HepG2 (cell line): ENCODE measurements around the gene CERS4. TPM values are rescaled to one million over a fixed set of nuclear protein-coding genes. Genes with fewer than 3 reads are reported as not detected.
A peak's percentile ranks its signal among the peaks of the same experiment; 100 is the strongest.

Experiments used
- CHCHD3 ChIP-seq: sonication (generic); formaldehyde crosslinking; IDR thresholded peaks from 2 replicates; pipeline ENCODE4 v1.8.0; 2022; ENCODE audit warnings: mild to moderate bottlenecking, missing genetic modification reagents, moderate library complexity
- EHMT2 ChIP-seq: fragments of 200-600 bp; sonication (generic); IDR thresholded peaks from 2 replicates; pipeline ENCODE4 v1.7.0; 2017; ENCODE audit warnings: antibody characterized with exemption, low read depth, low read length, borderline replicate concordance
- IKZF1 ChIP-seq: fragments of 450-650 bp; IDR thresholded peaks from 2 replicates; pipeline ENCODE4 v1.7.1; 2016
- KDM2A ChIP-seq: sonication (generic); formaldehyde crosslinking; IDR thresholded peaks from 2 replicates; pipeline ENCODE4 v1.4.0; 2020; ENCODE audit warnings: low read depth, missing genetic modification reagents, borderline replicate concordance
- MAZ ChIP-seq, 2 experiments: sonication (generic) in 1 of 2; formaldehyde crosslinking in 1 of 2; IDR thresholded peaks; 2 replicates each; pipeline versions ENCODE4 v1.5.0 to v1.6.1; 2012 to 2020; ENCODE audit warnings: low read depth in 2 of 2, mild to moderate bottlenecking in 2 of 2, borderline replicate concordance in 1 of 2, improper control_type of control experiment in 1 of 2, low read length in 1 of 2, missing genetic modification reagents in 1 of 2, moderate library complexity in 1 of 2
- MIER3 ChIP-seq: IDR thresholded peaks from 2 replicates; pipeline ENCODE4 v1.6.1; 2016; ENCODE audit warnings: missing compliant biosample characterization, borderline replicate concordance
- MXD3 ChIP-seq: IDR thresholded peaks from 2 replicates; pipeline ENCODE4 v1.6.1; 2016; ENCODE audit warnings: mild to moderate bottlenecking, missing biosample characterization, missing genetic modification reagents
- NCOR1 ChIP-seq: fragments of 200-600 bp; sonication (generic); IDR thresholded peaks from 2 replicates; pipeline ENCODE4 v1.7.0; 2017; ENCODE audit warnings: antibody characterized with exemption, low read length, borderline replicate concordance
- NFKBIZ ChIP-seq: IDR thresholded peaks from 2 replicates; pipeline ENCODE4 v1.6.1; 2018; ENCODE audit warnings: missing genetic modification reagents, missing compliant biosample characterization
- RARA ChIP-seq: IDR thresholded peaks from 2 replicates; pipeline ENCODE4 v1.6.1; 2016; ENCODE audit warnings: missing genetic modification reagents, missing compliant biosample characterization
- ZBTB7A ChIP-seq: sonication (generic); formaldehyde crosslinking; IDR thresholded peaks from 2 replicates; pipeline ENCODE4 v1.8.0; 2022; ENCODE audit warnings: mild to moderate bottlenecking, missing genetic modification reagents
- ZFP90 ChIP-seq: sonication (generic); formaldehyde crosslinking; IDR thresholded peaks from 2 replicates; pipeline ENCODE4 v1.8.0; 2022; ENCODE audit warnings: missing genetic modification reagents, mild to moderate bottlenecking, inconsistent platforms, borderline replicate concordance
- ZNF224 ChIP-seq: sonication (generic); formaldehyde crosslinking; IDR thresholded peaks from 2 replicates; pipeline ENCODE4 v1.5.0; 2020; ENCODE audit warnings: mild to moderate bottlenecking, missing genetic modification reagents
- ZNF251 ChIP-seq: sonication (generic); formaldehyde crosslinking; IDR thresholded peaks from 2 replicates; pipeline ENCODE4 v1.9.0; 2021; ENCODE audit warnings: mild to moderate bottlenecking, missing genetic modification reagents
- ZNF451 ChIP-seq: sonication (generic); formaldehyde crosslinking; IDR thresholded peaks from 2 replicates; pipeline ENCODE4 v1.5.0; 2020; ENCODE audit warnings: mild to moderate bottlenecking, missing genetic modification reagents
- ZNF562 ChIP-seq: sonication (generic); formaldehyde crosslinking; IDR thresholded peaks from 2 replicates; pipeline ENCODE4 v1.8.0; 2022; ENCODE audit warnings: missing genetic modification reagents, borderline replicate concordance
- ZNF572 ChIP-seq: sonication (generic); formaldehyde crosslinking; IDR thresholded peaks from 2 replicates; pipeline ENCODE4 v1.5.1; 2020; ENCODE audit warnings: mild to moderate bottlenecking, missing genetic modification reagents
- ZSCAN21 ChIP-seq: sonication (generic); formaldehyde crosslinking; IDR thresholded peaks from 2 replicates; pipeline ENCODE4 v1.8.0; 2022; ENCODE audit warnings: mild to moderate bottlenecking, missing genetic modification reagents, moderate library complexity, borderline replicate concordance
- ZSCAN25 ChIP-seq: sonication (generic); formaldehyde crosslinking; IDR thresholded peaks from 2 replicates; pipeline ENCODE4 v1.8.0; 2022; ENCODE audit warnings: mild to moderate bottlenecking, missing genetic modification reagents
- ZSCAN30 ChIP-seq: sonication (generic); formaldehyde crosslinking; IDR thresholded peaks from 2 replicates; pipeline ENCODE4 v1.5.0; 2020; ENCODE audit warnings: mild to moderate bottlenecking, missing genetic modification reagents
- polyA plus RNA-seq, 8 experiments: library from polyadenylated mRNA; depleted of rRNA in 3 of 8; stranded (reverse) in 7 of 8; unstranded in 1 of 8; fragments of >200 nt; fragmentation: Illumina TruSeq in 4 of 8; extraction: Trizol in 4 of 8; gene quantifications; 2 replicates each; pipeline versions ENCODE4 v1.2.1 to v1.2.3, GENCODE V29; 2011 to 2016; ENCODE audit warnings: low read depth in 4 of 8, missing spikeins in 1 of 8, mixed read lengths in 1 of 8; ENCODE audit not compliant: insufficient read depth in 1 of 8
- total RNA-seq, 5 experiments: library from RNA; depleted of rRNA; stranded (reverse); fragments of >200 nt; fragmentation: Illumina TruSeq; extraction: Trizol; gene quantifications; 2 replicates each; pipeline ENCODE4 v1.2.3, GENCODE V29; 2016; ENCODE audit warnings: low read depth in 1 of 5
- TF ChIP-seq, protein P1 (sequence below): sonication (generic); formaldehyde crosslinking; IDR thresholded peaks from 2 replicates; pipeline ENCODE4 v1.5.0; 2020; ENCODE audit warnings: missing genetic modification reagents
- TF ChIP-seq, protein P2 (sequence below): sonication (generic); formaldehyde crosslinking; conservative IDR thresholded peaks from 2 replicates; pipeline ENCODE4 v1.4.0; 2020; ENCODE audit warnings: missing genetic modification reagents
- TF ChIP-seq, protein P3 (sequence below): sonication (generic); formaldehyde crosslinking; IDR thresholded peaks from 2 replicates; pipeline ENCODE4 v1.5.1; 2020; ENCODE audit warnings: mild to moderate bottlenecking, missing genetic modification reagents

CERS4 gene
- total and polyA plus RNA-seq, 2 of the 13 experiments (the other 11 are each of a cell fraction or from before 2014, with no cell fraction given): 74.7 to 83.5 TPM

- TF ChIP-seq MIER3 (CRISPR knock-in tag) (no peak), KDM2A (CRISPR knock-in tag) (peak; percentile 29; the same call in 1 of the 2 replicates), ZNF451 (CRISPR knock-in tag) (no peak), EHMT2 (no peak), MXD3 (CRISPR knock-in tag) (no peak; the same call in 1 of the 2 replicates), NCOR1 (no peak), ZNF251 (CRISPR knock-in tag) (no peak), ZBTB7A (CRISPR knock-in tag) (peak; percentile 45; the same call in 1 of the 2 replicates), ZSCAN30 (CRISPR knock-in tag) (0 out of 2 replicates have a peak, but pooled peaks have one; percentile 11), ZNF562 (CRISPR knock-in tag) (no peak), MAZ (IDR thresholded peaks at IDR 0.05; ENCODE audit: borderline replicate concordance, low read depth, low read length) (no peak), MAZ (CRISPR knock-in tag; IDR thresholded peaks at IDR 0.05; ENCODE audit: low read depth) (peak; percentile 56; the same call in 1 of the 2 replicates), ZFP90 (CRISPR knock-in tag) (peak; percentile 65; the same call in 1 of the 2 replicates), IKZF1 (no peak), ZSCAN21 (no peak), RARA (CRISPR knock-in tag) (no peak), ZNF572 (CRISPR knock-in tag) (no peak), NFKBIZ (CRISPR knock-in tag) (no peak), ZNF224 (no peak), CHCHD3 (CRISPR knock-in tag) (0 out of 2 replicates have a peak, but pooled peaks have one; percentile 61), ZSCAN25 (CRISPR knock-in tag) (no peak)
- TF ChIP-seq, protein P1, sequence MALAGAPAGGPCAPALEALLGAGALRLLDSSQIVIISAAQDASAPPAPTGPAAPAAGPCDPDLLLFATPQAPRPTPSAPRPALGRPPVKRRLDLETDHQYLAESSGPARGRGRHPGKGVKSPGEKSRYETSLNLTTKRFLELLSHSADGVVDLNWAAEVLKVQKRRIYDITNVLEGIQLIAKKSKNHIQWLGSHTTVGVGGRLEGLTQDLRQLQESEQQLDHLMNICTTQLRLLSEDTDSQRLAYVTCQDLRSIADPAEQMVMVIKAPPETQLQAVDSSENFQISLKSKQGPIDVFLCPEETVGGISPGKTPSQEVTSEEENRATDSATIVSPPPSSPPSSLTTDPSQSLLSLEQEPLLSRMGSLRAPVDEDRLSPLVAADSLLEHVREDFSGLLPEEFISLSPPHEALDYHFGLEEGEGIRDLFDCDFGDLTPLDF (CRISPR knock-in tag): no peak
- TF ChIP-seq, protein P2, sequence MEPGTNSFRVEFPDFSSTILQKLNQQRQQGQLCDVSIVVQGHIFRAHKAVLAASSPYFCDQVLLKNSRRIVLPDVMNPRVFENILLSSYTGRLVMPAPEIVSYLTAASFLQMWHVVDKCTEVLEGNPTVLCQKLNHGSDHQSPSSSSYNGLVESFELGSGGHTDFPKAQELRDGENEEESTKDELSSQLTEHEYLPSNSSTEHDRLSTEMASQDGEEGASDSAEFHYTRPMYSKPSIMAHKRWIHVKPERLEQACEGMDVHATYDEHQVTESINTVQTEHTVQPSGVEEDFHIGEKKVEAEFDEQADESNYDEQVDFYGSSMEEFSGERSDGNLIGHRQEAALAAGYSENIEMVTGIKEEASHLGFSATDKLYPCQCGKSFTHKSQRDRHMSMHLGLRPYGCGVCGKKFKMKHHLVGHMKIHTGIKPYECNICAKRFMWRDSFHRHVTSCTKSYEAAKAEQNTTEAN (CRISPR knock-in tag): no peak
- TF ChIP-seq, protein P3, sequence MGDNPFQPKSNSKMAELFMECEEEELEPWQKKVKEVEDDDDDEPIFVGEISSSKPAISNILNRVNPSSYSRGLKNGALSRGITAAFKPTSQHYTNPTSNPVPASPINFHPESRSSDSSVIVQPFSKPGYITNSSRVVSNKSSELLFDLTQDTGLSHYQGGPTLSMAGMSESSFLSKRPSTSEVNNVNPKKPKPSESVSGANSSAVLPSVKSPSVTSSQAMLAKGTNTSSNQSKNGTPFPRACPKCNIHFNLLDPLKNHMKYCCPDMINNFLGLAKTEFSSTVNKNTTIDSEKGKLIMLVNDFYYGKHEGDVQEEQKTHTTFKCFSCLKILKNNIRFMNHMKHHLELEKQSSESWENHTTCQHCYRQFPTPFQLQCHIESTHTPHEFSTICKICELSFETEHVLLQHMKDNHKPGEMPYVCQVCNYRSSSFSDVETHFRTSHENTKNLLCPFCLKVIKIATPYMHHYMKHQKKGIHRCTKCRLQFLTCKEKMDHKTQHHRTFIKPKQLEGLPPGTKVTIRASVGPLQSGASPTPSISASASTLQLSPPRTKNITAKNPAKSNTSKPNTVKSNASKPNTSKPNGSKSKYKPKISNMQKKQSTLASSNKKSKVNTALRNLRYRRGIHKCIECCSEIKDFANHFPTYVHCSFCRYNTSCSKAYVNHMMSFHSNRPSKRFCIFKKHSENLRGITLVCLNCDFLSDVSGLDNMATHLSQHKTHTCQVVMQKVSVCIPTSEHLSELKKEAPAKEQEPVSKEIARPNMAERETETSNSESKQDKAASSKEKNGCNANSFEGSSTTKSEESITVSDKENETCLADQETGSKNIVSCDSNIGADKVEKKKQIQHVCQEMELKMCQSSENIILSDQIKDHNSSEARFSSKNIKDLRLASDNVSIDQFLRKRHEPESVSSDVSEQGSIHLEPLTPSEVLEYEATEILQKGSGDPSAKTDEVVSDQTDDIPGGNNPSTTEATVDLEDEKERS (CRISPR knock-in tag): 0 out of 2 replicates have a peak, but pooled peaks have one; percentile 35
Measured at GRCh38 chr19:8209462-8210378, 550 bp downstream of the CERS4 start (continued).
